ENCODE data around the gene KAT6B. TPM values are rescaled to one million over a fixed set of nuclear protein-coding genes. Genes with fewer than 3 reads are reported as not detected.
"Not testable (repeated sequence)": the region's sequence is repeated elsewhere in the genome, so short reads cannot be mapped to it uniquely, and the experiment has no call there.

Gene KAT6B
- total and polyA plus RNA-seq, 4 donors = 5.0 to 161 (median 21.0) TPM

- DNase-seq = no peak
- no peak for TF ChIP-seq CTCF (IDR thresholded peaks at IDR 0.05; ENCODE audit: control extremely low read depth, extremely low read depth)
- Histone ChIP-seq H3K27me3 (ENCODE audit: control insufficient read depth in 3 of 3, insufficient read depth in 3 of 3, low read length in 2 of 3) (no peaks in the 10 kb centered on the region), H3K27ac (ENCODE audit: low read depth in 1 of 2, low read length in 1 of 2) (no peak overlapping the region), H3K4me3 (no peak overlapping the region), H3K9ac (ENCODE audit: insufficient read depth in 1 of 2, low read length in 2 of 2) (no peak overlapping the region), H3K4me1 (ENCODE audit: control insufficient read depth in 5 of 5, insufficient read depth in 5 of 5, low read length in 5 of 5) (no peaks in the 10 kb centered on the region), H3K36me3 (ENCODE audit: control insufficient read depth in 4 of 4, insufficient read depth in 4 of 4, low read length in 4 of 4) (no peaks in the 10 kb centered on the region), H3K9me3 (ENCODE audit: control insufficient read depth in 4 of 4, insufficient read depth in 3 of 4, low read length in 3 of 4) (no peaks in the 10 kb centered on the region)
- no peak for ATAC-seq (ENCODE audit: insufficient read depth, low FRiP score)
- WGBS, 2 donors = 90% methylated on average over 1 of the region's 1 CpG
Observed at GRCh38 chr10:74784462-74784861, 41.9 kb upstream of the KAT6B start.

GRCh38 chr10:74786126-74786525, 40.3 kb upstream of the KAT6B start:
- H3K9me3 ChIP-seq (ENCODE audit: control insufficient read depth in 4 of 4, insufficient read depth in 3 of 4, low read length in 3 of 4) = no peaks in the 10 kb centered on the region
- ATAC-seq (ENCODE audit: insufficient read depth, low FRiP score) (no peak), DNase-seq (peak in 1 of 3 donors; percentile 29)
- no peaks in the 10 kb centered on the region for H3K27me3 ChIP-seq (ENCODE audit: control insufficient read depth in 3 of 3, insufficient read depth in 3 of 3, low read length in 2 of 3)
- WGBS, 2 donors = 81 to 83% methylated on average over 4 of the region's 4 CpGs
- TF ChIP-seq CTCF (IDR thresholded peaks at IDR 0.05; ENCODE audit: control extremely low read depth, extremely low read depth) = no peak
- no peak overlapping the region for H3K9ac ChIP-seq (ENCODE audit: insufficient read depth in 1 of 2, low read length in 2 of 2)
- H3K4me3 ChIP-seq = no peak overlapping the region
- H3K36me3 ChIP-seq (ENCODE audit: control insufficient read depth in 4 of 4, insufficient read depth in 4 of 4, low read length in 4 of 4) = no peaks in the 10 kb centered on the region
- H3K4me1 ChIP-seq (ENCODE audit: control insufficient read depth in 5 of 5, insufficient read depth in 5 of 5, low read length in 5 of 5) = no peaks in the 10 kb centered on the region
- H3K27ac ChIP-seq (ENCODE audit: low read depth in 1 of 2, low read length in 1 of 2) = no peak overlapping the region

- Histone ChIP-seq H3K9me3 (ENCODE audit: control insufficient read depth in 4 of 4, insufficient read depth in 3 of 4, low read length in 3 of 4) (no peaks in the 10 kb centered on the region), H3K27ac (ENCODE audit: low read depth in 1 of 2, low read length in 1 of 2) (no peak overlapping the region), H3K36me3 (ENCODE audit: control insufficient read depth in 4 of 4, insufficient read depth in 4 of 4, low read length in 4 of 4) (no peaks in the 10 kb centered on the region), H3K9ac (ENCODE audit: insufficient read depth in 1 of 2, low read length in 2 of 2) (no peak overlapping the region), H3K27me3 (ENCODE audit: control insufficient read depth in 3 of 3, insufficient read depth in 3 of 3, low read length in 2 of 3) (no peaks in the 10 kb centered on the region), H3K4me3 (no peak overlapping the region), H3K4me1 (ENCODE audit: control insufficient read depth in 5 of 5, insufficient read depth in 5 of 5, low read length in 5 of 5) (no peaks in the 10 kb centered on the region)
- WGBS, 2 donors = 50 to 73% methylated on average over 5 of the region's 5 CpGs
- ATAC-seq (ENCODE audit: insufficient read depth, low FRiP score) (no peak), DNase-seq (no peak)
- no peak for TF ChIP-seq CTCF (IDR thresholded peaks at IDR 0.05; ENCODE audit: control extremely low read depth, extremely low read depth)
Observed at GRCh38 chr10:74787457-74787856, 38.9 kb upstream of the KAT6B start.

GRCh38 chr10:74791979-74792378, 34.4 kb upstream of the KAT6B start:
- not testable (repeated sequence) for ATAC-seq (ENCODE audit: insufficient read depth, low FRiP score); H3K9me3 ChIP-seq (ENCODE audit: control insufficient read depth in 4 of 4, insufficient read depth in 3 of 4, low read length in 3 of 4); H3K4me3 ChIP-seq; H3K9ac ChIP-seq (ENCODE audit: insufficient read depth in 1 of 2, low read length in 2 of 2); H3K36me3 ChIP-seq (ENCODE audit: control insufficient read depth in 4 of 4, insufficient read depth in 4 of 4, low read length in 4 of 4); H3K27ac ChIP-seq (ENCODE audit: low read depth in 1 of 2, low read length in 1 of 2); H3K4me1 ChIP-seq (ENCODE audit: control insufficient read depth in 5 of 5, insufficient read depth in 5 of 5, low read length in 5 of 5); DNase-seq; H3K27me3 ChIP-seq (ENCODE audit: control insufficient read depth in 3 of 3, insufficient read depth in 3 of 3, low read length in 2 of 3)
- WGBS, 2 donors = 91 to 96% methylated on average over 5 of the region's 5 CpGs

All from lung (tissue), 12 donors.